ENCODE results near the gene CCRL2.
"Not testable (repeated sequence)": the region's sequence is repeated elsewhere in the genome, so short reads cannot be mapped to it uniquely, and the experiment has no call there.

CCRL2 gene

GRCh38 chr3:46383211-46383950 lies 23.7 kb upstream of the CCRL2 start:
- H3K9ac ChIP-seq (ENCODE audit: low read length) = no peak overlapping the region
- no peak overlapping the region for H3K4me3 ChIP-seq (ENCODE audit: low read length)
- no peaks in the 10 kb centered on the region for H3K9me3 ChIP-seq (ENCODE audit: control insufficient read depth, low read length)
- H3K36me3 ChIP-seq (ENCODE audit: control insufficient read depth, insufficient read depth, low read length, severe bottlenecking) = no peaks in the 10 kb centered on the region
- H3K4me1 ChIP-seq (ENCODE audit: control insufficient read depth, insufficient read depth, low read length) = peaks cover 7% of the 10 kb centered on the region
- peaks cover 5% of the 10 kb centered on the region for H3K27me3 ChIP-seq (replicated peaks; ENCODE audit: control insufficient read depth, insufficient read depth, low read length)
- no peak for DNase-seq (ENCODE audit: low read depth)

GRCh38 chr3:46383951-46384330 lies 23.1 kb upstream of the CCRL2 start:
- DNase-seq (ENCODE audit: low read depth) = no peak
- Histone ChIP-seq H3K4me1 (ENCODE audit: control insufficient read depth, insufficient read depth, low read length) (peaks cover 7% of the 10 kb centered on the region), H3K9ac (ENCODE audit: low read length) (no peak overlapping the region), H3K27me3 (replicated peaks; ENCODE audit: control insufficient read depth, insufficient read depth, low read length) (peaks cover 5% of the 10 kb centered on the region), H3K36me3 (ENCODE audit: control insufficient read depth, insufficient read depth, low read length, severe bottlenecking) (no peaks in the 10 kb centered on the region), H3K4me3 (ENCODE audit: low read length) (no peak overlapping the region), H3K9me3 (ENCODE audit: control insufficient read depth, low read length) (no peaks in the 10 kb centered on the region)

GRCh38 chr3:46386205-46386604 lies 20.9 kb upstream of the CCRL2 start:
- H3K9ac ChIP-seq (ENCODE audit: low read length) = no peak overlapping the region
- H3K4me3 ChIP-seq (ENCODE audit: low read length) = no peak overlapping the region
- no peaks in the 10 kb centered on the region for H3K4me1 ChIP-seq (ENCODE audit: control insufficient read depth, insufficient read depth, low read length)
- peak; percentile 13 for DNase-seq (ENCODE audit: low read depth)
- H3K36me3 ChIP-seq (ENCODE audit: control insufficient read depth, insufficient read depth, low read length, severe bottlenecking) = no peaks in the 10 kb centered on the region
- no peaks in the 10 kb centered on the region for H3K9me3 ChIP-seq (ENCODE audit: control insufficient read depth, low read length)
- H3K27me3 ChIP-seq (replicated peaks; ENCODE audit: control insufficient read depth, insufficient read depth, low read length) = peaks cover 11% of the 10 kb centered on the region

- not testable (repeated sequence) for DNase-seq (ENCODE audit: low read depth); H3K4me1 ChIP-seq (ENCODE audit: control insufficient read depth, insufficient read depth, low read length); H3K9me3 ChIP-seq (ENCODE audit: control insufficient read depth, low read length); H3K36me3 ChIP-seq (ENCODE audit: control insufficient read depth, insufficient read depth, low read length, severe bottlenecking); H3K9ac ChIP-seq (ENCODE audit: low read length); H3K4me3 ChIP-seq (ENCODE audit: low read length)
- peaks cover 18% of the 10 kb centered on the region for H3K27me3 ChIP-seq (replicated peaks; ENCODE audit: control insufficient read depth, insufficient read depth, low read length)
Observed at GRCh38 chr3:46388847-46389246, 18.2 kb upstream of the CCRL2 start.

GRCh38 chr3:46389306-46389705 lies 17.8 kb upstream of the CCRL2 start:
- Histone ChIP-seq H3K36me3 (ENCODE audit: control insufficient read depth, insufficient read depth, low read length, severe bottlenecking) (no peaks in the 10 kb centered on the region), H3K4me3 (ENCODE audit: low read length) (no peak overlapping the region), H3K27me3 (replicated peaks; ENCODE audit: control insufficient read depth, insufficient read depth, low read length) (peaks cover 16% of the 10 kb centered on the region), H3K9me3 (ENCODE audit: control insufficient read depth, low read length) (no peaks in the 10 kb centered on the region), H3K9ac (ENCODE audit: low read length) (no peak overlapping the region), H3K4me1 (ENCODE audit: control insufficient read depth, insufficient read depth, low read length) (peaks cover 10% of the 10 kb centered on the region)
- no peak for DNase-seq (ENCODE audit: low read depth)

- not testable (repeated sequence) for DNase-seq (ENCODE audit: low read depth); H3K9me3 ChIP-seq (ENCODE audit: control insufficient read depth, low read length); H3K4me3 ChIP-seq (ENCODE audit: low read length); H3K36me3 ChIP-seq (ENCODE audit: control insufficient read depth, insufficient read depth, low read length, severe bottlenecking); H3K9ac ChIP-seq (ENCODE audit: low read length)
- Histone ChIP-seq H3K4me1 (ENCODE audit: control insufficient read depth, insufficient read depth, low read length) (peaks cover 19% of the 10 kb centered on the region), H3K27me3 (replicated peaks; ENCODE audit: control insufficient read depth, insufficient read depth, low read length) (peaks cover 17% of the 10 kb centered on the region)
Observed at GRCh38 chr3:46391526-46391925, 15.5 kb upstream of the CCRL2 start.

GRCh38 chr3:46393011-46393410 lies 14.0 kb upstream of the CCRL2 start:
- Histone ChIP-seq H3K9ac (ENCODE audit: low read length) (no peak overlapping the region), H3K9me3 (ENCODE audit: control insufficient read depth, low read length) (no peaks in the 10 kb centered on the region), H3K4me3 (ENCODE audit: low read length) (no peak overlapping the region), H3K27me3 (replicated peaks; ENCODE audit: control insufficient read depth, insufficient read depth, low read length) (peaks cover 17% of the 10 kb centered on the region), H3K36me3 (ENCODE audit: control insufficient read depth, insufficient read depth, low read length, severe bottlenecking) (no peaks in the 10 kb centered on the region), H3K4me1 (ENCODE audit: control insufficient read depth, insufficient read depth, low read length) (peaks cover 19% of the 10 kb centered on the region)
- DNase-seq (ENCODE audit: low read depth) = no peak

GRCh38 chr3:46393554-46394434 lies 13.3 kb upstream of the CCRL2 start:
- DNase-seq (ENCODE audit: low read depth) = no peak
- no peaks in the 10 kb centered on the region for H3K9me3 ChIP-seq (ENCODE audit: control insufficient read depth, low read length)
- H3K9ac ChIP-seq (ENCODE audit: low read length) = no peak overlapping the region
- no peaks in the 10 kb centered on the region for H3K36me3 ChIP-seq (ENCODE audit: control insufficient read depth, insufficient read depth, low read length, severe bottlenecking)
- H3K27me3 ChIP-seq (replicated peaks; ENCODE audit: control insufficient read depth, insufficient read depth, low read length) = peaks cover 17% of the 10 kb centered on the region
- peaks cover 19% of the 10 kb centered on the region for H3K4me1 ChIP-seq (ENCODE audit: control insufficient read depth, insufficient read depth, low read length)
- no peak overlapping the region for H3K4me3 ChIP-seq (ENCODE audit: low read length)

- Histone ChIP-seq H3K27me3 (replicated peaks; ENCODE audit: control insufficient read depth, insufficient read depth, low read length) (peaks cover 11% of the 10 kb centered on the region), H3K9ac (ENCODE audit: low read length) (no peak overlapping the region), H3K4me3 (ENCODE audit: low read length) (no peak overlapping the region), H3K4me1 (ENCODE audit: control insufficient read depth, insufficient read depth, low read length) (peaks cover 19% of the 10 kb centered on the region), H3K36me3 (ENCODE audit: control insufficient read depth, insufficient read depth, low read length, severe bottlenecking) (no peaks in the 10 kb centered on the region), H3K9me3 (ENCODE audit: control insufficient read depth, low read length) (no peaks in the 10 kb centered on the region)
- DNase-seq (ENCODE audit: low read depth) = no peak
Observed at GRCh38 chr3:46395210-46395661, 11.8 kb upstream of the CCRL2 start.

- peaks cover 11% of the 10 kb centered on the region for H3K27me3 ChIP-seq (replicated peaks; ENCODE audit: control insufficient read depth, insufficient read depth, low read length)
- H3K9me3 ChIP-seq (ENCODE audit: control insufficient read depth, low read length) = no peaks in the 10 kb centered on the region
- H3K36me3 ChIP-seq (ENCODE audit: control insufficient read depth, insufficient read depth, low read length, severe bottlenecking) = no peaks in the 10 kb centered on the region
- no peak overlapping the region for H3K4me3 ChIP-seq (ENCODE audit: low read length)
- H3K4me1 ChIP-seq (ENCODE audit: control insufficient read depth, insufficient read depth, low read length) = peaks cover 19% of the 10 kb centered on the region
- no peak for DNase-seq (ENCODE audit: low read depth)
- no peak overlapping the region for H3K9ac ChIP-seq (ENCODE audit: low read length)
Observed at GRCh38 chr3:46395766-46396530, 11.1 kb upstream of the CCRL2 start.

GRCh38 chr3:46397111-46397510 lies 9.9 kb upstream of the CCRL2 start:
- no peaks in the 10 kb centered on the region for H3K9me3 ChIP-seq (ENCODE audit: control insufficient read depth, low read length)

More at GRCh38 chr3:46397111-46397510, 9.9 kb upstream of the CCRL2 start:
- H3K27me3 ChIP-seq (replicated peaks; ENCODE audit: control insufficient read depth, insufficient read depth, low read length) = peaks cover 8% of the 10 kb centered on the region
- no peak overlapping the region for H3K4me3 ChIP-seq (ENCODE audit: low read length)
- peaks cover 19% of the 10 kb centered on the region for H3K4me1 ChIP-seq (ENCODE audit: control insufficient read depth, insufficient read depth, low read length)
- no peak for DNase-seq (ENCODE audit: low read depth)
- no peak overlapping the region for H3K9ac ChIP-seq (ENCODE audit: low read length)
- no peaks in the 10 kb centered on the region for H3K36me3 ChIP-seq (ENCODE audit: control insufficient read depth, insufficient read depth, low read length, severe bottlenecking)

Data from adipocyte (in vitro differentiated cells).